HG02884 (cell line): ENCODE measurements around the gene MFSD11.
A peak's percentile ranks its signal among the peaks of the same experiment; 100 is the strongest.
"Not testable (repeated sequence)": the region's sequence is repeated elsewhere in the genome, so short reads cannot be mapped to it uniquely, and the experiment has no call there.

Source experiments
- ATAC-seq: cut with Tn5 transposase; IDR thresholded peaks from one replicate; pipeline ENCODE4 v1.9.1; 2021; ENCODE audit warnings: mild to moderate bottlenecking, moderate library complexity; ENCODE audit not compliant: unreplicated experiment

Gene MFSD11

DNA sequence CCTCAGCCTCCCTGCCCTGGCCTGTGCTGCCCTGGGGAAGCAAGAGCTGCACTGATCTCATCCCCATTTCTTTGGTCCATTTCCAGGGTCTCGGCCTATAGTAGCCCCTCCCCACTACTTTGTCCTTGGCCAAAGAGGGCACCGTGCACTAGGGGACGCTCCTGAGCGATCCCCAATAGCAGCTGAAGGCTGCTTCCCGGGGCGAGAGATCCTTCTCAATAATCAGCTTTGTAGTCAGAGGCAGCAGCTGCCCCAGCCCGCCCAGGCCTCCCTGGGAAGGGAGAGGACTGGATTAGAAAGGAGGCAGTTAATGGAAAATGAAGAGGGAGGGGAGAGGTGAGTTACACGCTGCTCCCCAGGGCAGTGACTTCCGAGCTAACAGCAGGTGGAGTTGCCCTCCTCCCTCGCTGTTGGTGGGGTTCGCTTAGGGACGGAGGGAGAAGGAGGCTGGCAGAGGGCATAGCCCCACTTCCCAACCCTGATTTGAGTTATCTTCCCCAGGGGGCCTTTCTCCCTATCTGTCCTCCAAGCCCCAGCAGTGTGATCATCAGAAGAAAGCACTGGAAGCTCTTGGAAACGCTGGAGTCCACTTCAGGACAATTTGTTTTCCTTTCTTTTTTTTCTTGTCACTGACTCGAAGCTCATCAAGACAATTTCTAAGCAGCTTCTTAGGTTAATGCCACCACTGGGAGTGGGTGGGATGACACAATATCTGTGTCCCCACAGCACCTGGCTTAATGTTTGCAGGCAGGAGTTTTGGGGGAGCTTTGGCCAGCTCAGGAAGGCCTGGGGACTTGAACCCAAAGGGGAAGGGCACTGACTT lies 29.7 kb upstream of the MFSD11 start:
- no peak for ATAC-seq

DNA sequence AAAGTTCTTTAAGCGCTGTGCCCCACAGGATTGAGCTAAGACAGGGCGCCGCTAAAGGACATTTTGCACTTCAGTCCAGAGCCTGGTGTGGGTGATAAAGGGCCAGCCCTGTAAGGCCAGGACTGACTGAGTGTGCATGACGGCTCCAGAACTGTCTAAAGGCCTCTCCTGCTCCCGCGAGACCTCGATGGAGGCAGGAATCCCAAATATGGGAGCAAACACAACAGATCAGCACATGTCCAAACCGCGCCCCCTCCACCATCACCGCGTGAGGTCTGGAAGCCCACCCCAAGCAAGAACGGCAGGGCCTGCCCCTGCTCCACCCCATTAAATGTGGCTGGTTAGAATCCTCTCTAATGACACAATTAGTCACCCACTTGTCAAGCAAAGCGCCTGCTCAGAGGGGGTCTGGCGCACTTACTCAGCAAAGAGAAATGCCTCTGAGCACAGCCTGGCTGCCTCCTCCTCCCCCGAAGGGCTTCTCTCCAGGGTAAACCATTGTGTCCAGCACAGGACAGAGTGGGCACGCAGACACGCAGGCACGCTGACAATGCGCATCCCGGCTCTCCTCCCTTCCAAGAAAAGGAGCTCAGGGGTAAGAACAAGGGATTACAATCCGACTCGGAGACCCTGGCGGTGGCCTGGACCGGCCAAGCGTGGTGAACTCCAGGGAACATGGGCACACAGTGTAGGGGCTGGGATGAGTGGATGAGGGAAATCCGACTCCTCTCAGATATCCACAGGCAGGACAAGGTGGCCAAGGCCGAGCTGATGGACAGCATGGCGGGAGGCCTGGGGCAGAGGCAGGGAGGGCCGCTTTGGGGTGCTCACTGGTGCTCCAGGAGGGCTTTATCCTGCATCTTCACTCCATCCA lies 28.6 kb upstream of the MFSD11 start:
- ATAC-seq, result no peak

DNA sequence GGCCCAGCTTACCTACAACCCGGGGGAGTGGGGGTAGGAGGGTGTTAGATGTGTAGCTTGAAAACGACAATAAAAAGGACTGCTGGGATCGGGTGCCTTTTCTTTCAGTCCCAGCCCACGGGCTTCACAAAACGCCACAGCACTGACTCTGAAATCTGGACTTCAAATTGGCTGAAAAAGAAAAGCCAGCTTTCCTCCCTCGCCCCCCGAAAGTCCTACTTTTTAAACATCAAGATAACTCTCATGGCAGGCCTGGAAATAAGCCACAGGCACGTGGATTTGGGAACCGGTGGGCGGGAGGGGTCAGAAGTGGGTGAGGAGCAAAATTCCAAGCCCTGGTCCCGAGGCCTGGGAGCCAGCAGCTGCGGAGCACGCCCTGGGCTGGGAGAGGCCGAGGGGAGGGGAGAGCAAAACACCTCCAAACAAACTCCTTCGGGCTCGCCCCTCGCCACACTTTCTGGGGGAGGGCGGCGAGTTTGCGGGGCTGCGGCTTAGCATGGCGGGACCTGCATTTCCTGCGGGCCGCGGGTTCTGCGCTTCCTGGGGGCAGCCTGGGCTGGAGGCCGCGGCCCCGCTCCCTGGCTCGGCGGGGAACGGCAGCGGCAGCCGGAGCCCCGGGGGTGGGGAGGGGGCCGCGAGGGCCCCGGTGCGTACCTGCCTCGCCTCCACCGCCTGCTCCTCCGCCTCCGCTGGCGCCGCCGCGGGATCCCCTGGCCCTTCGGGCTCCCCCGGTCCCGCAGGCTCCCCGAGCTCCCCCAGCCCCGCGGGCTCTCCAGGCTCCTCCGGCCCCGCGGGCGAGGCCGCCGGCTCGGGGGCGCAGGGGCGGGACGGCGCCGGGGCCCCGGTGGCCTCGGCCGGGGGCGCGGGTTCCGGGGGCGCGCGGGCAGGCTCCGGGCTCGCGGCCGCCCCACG lies 27.7 kb upstream of the MFSD11 start:
- not testable (repeated sequence) for ATAC-seq

DNA sequence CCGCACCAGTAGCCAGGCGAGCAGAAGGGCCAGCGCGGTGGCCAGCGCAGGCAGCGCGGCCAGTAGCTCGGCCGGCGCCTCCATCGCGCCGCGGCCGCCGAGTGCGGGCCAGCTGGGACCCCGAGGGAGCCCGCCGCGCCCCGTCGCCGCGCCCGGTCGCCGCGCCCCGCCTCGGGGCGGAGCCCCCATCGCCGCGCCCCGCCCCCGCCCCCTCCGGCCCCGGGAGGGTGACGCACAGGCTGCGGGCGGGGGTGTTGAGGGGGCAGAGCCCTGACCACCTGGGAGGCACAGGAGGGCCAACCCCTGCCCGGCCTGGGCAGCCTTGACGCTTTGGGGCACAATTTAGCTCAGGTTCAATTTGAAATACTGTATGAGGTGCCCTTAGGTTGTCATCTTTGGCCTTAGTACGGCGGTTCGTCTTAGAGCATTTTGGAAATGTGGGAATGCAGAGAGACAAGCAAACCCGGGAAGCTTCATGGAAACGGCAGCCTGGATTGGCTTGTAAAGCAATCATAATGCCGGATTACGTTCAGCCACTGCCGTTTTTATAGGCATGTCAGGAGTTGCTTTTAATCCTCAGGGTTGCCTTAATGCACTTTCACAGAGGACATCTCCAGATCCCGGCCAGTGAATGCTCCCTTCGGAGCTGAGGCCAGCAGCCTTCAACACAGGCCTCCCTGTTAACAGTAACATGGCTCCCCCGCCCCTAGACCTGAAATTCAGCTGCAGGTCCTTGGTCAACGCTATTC lies 26.9 kb upstream of the MFSD11 start, which contains the start of gene MXRA7:
Gene MXRA7 (minus strand): TSS at position 103 of the 749 bp plus-strand sequence. CDS start 19 bp downstream, at position 84.
- no peak for ATAC-seq

DNA sequence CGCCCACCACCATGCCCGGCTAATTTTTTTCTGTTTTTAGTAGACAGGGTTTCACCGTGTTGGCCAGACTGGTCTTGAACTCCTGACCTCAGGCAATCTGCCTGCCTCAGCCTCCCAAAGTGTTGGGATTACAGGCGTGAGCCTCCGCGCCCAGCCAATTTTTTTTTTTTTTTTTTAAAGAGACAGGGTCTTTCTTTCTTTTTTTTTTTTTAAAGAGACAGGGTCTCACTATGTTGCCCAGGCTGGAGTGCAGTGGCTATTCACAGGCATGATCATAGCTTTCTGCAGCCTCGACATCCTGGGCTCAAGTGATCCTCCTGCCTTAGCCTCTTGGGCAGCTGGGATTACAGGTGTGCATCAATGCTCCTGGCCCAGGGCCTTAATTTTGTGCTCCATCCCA lies 25.6 kb upstream of the MFSD11 start:
- ATAC-seq, result not testable (repeated sequence)

DNA sequence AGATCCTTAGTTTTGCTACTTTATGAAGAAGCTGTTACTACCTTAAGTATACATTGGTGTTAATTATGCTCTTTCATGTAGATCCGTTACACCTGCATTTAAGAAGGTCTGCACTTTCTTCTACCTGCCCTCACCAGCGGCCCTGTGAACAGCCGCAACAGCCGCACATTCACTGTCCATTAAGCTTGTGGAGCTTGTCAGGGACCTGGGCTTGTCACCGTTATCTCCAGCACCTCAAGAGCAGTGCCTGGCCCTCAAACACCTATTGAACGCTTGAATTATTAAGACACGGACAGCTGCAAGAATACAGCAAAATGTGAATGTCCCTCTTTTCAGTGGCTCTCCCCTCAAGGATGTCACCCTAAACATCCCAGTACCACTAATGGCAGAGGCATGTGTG lies 24.2 kb upstream of the MFSD11 start:
- no peak for ATAC-seq

DNA sequence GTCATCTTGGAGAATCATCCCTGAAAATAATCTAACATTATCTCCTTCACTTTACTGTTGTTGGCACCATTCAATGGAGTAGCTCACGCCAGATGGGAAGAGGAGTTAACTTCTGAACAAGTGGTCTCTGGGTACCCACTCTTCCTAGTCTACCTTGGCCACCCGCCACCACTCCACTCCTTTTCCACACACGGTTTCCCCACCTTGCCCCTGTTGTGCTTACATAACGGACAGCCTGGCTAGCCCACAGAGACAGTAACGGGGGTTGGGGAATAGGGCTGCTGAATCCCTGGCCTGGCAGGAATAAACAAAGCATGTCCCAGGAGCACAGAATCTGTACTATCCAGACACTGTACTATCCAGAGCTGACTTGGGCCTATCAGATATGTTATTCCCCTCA lies 23.6 kb upstream of the MFSD11 start:
- no peak for ATAC-seq

DNA sequence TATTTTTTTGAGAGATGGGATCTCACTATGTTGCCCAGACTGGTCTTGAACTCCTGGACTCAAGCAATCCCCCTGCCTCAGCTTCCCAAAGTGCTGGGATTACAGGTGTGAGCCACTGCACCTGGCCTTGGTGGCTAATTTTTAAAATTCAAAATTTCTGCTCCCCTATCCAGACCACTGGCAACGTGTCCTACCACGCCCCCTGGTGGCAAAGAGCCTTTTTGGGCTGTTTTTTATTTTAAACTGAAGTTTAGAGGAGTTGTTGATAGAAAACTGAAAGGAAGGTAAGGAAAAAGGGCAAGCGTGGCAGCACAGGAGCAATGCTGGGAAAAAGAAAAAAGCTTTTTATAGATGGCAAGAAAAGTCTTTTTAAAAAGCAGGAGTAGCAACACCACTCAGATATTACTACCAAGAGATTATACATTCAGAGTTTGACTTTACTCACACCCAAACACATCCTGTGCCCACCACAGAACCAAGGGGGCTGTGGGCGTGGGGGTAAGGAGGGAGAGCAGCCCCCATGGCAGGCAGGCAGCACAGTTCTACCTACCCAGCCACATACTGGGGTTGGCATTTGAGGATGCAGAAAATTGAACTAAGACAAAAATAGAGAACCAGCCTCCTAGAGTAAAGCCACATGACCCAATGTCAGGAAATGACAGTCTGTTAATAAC lies 23.0 kb upstream of the MFSD11 start:
- ATAC-seq, result no peak

DNA sequence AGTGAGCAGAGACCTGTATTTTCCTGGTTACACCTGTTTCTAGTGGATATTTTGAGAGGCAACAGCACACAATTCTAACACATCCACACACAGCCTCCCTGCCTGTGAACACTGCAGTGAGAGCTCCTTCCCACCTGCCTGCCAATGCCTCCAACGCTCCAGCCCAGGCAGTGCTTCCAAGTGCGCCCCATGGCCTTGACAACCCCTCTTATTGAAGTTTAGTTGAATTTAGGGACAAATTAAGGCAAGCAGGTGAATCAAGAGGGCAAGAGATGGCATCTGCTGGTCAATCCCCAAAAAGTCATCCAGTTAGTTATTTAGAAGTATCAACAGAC lies 22.5 kb upstream of the MFSD11 start:
- ATAC-seq, result no peak

DNA sequence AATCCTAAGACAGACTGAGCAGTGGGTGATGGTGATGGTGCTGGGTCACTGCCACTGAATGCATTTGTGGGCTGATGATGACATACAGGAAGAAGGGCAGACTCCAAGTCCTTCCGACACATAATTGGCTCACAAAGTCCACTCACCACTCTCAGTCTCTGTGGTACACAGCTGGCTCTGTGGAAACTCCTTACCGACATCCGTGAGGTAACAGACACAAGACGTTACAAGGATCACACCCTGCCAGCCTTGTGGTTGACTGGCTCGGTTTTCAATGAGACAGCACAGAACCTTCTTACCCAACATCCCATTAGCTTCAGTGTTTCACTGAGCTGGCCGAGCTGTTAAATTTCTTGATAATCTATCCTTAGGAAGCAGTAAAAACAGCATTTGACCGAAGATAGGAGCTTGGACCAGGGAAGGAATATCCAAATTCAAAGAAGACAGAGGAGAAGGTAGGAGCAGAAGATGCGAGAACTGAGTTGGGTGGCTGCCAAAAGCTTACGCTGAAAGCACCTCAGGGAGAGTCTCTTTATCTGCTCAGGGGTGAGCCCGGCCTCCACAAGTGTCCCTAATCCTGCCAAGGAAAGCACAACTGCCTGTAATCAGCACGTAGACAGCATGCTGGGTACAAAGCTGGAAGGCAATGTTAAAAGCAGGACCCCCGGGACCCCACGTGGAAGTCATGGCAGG lies 21.6 kb upstream of the MFSD11 start:
- no peak for ATAC-seq

DNA sequence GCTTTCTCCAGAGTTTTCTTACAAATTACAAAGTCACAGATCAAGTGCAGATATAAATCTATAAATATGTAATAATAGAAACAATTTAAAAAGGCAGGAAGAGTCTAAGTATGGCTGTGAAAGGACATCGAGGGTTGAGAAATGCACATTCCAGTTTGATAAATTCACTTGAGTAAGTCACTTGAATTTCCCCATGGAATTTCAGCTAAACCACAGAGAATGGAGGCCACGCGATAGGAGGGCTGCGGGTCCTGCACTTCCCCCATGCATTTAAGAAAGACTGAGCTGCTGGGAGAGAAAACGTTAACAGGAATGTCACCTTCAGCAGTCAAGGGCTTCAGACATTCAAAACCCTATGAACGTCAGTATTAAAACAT lies 21.1 kb upstream of the MFSD11 start:
- ATAC-seq, result no peak

DNA sequence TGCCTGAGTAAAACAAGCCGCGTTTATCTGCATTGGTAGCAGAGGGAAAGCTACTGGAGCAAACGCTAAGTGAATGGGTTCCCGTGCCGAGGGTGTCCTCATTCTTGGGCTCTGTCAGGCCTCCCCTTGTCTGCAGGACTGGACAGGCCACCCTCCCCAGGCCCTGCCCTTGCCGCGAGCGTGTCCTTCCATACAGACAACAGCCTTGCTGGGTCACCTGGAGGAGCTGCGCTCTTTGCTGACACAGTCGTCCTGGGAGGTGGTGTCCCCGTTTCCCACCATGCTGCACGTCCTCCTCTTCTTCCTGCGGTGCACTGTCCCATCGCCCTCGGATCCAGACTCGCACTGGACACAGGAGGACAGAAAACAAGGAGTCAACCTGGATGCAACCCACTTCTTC lies 19.4 kb upstream of the MFSD11 start:
- no peak for ATAC-seq

DNA sequence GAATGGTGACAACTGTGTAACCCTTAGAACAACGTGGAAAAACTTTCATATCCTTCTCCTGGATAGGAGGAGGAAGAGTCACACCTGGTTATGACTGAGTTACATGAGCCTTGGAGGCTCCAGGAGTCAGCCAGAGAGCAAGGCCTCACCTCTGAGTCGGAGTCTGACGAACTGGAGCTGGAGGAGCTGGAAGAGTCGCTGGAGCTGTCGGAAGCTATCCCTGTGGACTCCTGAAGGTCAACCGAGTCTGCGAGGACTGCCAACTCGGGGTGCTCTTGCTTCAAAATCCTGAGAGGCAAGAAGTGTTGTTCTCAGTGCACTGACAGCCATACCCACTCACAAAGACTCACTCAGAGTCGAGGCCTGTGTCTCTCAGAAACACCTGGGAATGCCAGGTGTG lies 17.7 kb upstream of the MFSD11 start:
- no peak for ATAC-seq

DNA sequence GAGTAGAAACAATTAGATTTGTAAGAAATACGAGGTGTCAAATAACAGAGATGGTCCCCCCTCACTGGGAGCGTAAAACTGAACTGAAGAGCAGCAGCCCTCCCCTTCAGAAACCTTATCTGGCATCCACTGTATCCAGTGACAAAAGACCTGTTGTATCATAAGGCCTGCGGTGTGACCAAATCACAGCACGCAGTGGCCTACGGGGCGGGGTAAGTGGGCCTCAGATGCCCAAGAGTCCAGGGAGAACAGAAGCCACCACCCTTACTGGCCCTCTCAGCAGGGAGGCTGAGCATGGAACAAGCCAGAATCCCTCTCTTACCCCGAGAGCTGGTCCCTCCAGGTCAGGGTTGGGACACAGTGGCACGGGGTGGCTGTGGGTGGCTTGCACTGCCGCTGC lies 17.0 kb upstream of the MFSD11 start:
- no peak for ATAC-seq

DNA sequence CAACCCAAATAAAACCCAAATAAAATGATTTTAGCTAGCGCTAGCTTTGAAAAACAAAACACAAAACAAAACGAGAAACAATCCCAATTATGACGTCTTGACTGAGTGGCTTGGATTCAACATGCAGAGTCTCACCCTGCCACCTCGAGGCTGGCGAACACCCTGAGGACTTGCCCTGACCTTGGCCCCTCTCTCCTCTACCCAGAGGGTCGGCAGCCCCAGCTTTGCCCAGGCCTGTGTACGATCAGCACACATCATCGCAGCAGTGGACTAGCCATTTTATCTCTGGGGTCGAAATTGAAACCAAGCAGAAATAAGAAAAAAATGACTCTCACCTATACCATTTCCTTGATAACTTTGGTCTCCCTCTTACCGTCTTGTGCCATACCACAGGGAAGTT lies 16.5 kb upstream of the MFSD11 start:
- ATAC-seq, result no peak

DNA sequence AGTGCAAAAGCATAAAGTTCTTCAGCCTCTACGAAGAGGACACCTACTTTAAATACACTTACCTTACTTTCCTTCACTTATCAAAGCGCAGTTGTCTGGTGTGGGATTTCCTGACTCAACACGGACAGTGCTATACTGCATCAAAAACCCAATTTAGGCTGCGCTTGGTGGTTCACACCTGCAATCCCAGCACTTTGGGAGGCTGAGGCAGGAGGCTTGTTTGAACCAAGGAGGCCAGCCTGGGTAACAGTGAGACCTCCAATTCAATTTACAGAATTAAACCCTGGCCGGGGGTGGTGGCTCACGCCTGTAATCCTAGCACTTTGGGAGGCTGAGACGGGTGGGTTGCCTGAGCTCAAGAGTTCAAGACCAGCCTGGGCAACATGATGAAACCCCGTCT lies 15.6 kb upstream of the MFSD11 start:
- ATAC-seq, result no peak

DNA sequence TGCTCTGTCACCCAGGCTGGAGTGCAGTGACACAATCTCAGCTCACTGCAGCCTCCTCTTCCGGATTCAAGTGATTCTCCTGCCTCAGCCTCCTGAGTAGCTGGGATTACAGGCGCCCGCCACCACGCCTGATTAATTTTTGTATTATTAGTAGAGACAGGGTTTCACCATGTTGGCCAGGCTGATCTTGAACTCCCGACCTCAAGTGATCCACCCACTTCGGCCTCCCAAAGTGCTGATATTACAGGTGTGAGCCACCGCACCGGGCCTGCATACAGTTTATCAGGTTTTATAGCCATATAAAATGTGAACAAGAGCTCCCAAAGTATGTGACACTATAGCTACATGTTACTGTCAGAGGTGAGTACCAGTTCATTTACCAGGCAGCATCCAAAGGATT lies 14.9 kb upstream of the MFSD11 start:
- ATAC-seq, result not testable (repeated sequence)

DNA sequence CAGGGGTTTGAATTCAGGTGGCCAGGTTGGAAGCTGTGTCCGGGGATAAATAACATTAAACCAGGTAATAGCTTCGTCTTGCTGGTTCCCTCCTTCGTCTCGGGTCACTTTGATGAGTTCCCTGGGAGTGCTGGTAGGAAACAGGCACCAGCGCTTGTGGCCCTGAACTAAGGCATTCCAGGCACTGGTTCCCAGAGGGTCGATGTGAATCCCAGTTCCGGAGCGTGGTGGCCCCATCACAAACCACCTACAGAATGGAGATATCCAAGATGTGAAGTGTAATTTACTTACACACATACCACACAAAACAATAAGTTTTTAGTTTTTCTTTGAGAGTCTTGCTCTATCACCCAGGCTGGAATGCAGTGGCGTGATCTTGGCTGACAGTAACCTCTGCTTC lies 14.1 kb upstream of the MFSD11 start:
- no peak for ATAC-seq

DNA sequence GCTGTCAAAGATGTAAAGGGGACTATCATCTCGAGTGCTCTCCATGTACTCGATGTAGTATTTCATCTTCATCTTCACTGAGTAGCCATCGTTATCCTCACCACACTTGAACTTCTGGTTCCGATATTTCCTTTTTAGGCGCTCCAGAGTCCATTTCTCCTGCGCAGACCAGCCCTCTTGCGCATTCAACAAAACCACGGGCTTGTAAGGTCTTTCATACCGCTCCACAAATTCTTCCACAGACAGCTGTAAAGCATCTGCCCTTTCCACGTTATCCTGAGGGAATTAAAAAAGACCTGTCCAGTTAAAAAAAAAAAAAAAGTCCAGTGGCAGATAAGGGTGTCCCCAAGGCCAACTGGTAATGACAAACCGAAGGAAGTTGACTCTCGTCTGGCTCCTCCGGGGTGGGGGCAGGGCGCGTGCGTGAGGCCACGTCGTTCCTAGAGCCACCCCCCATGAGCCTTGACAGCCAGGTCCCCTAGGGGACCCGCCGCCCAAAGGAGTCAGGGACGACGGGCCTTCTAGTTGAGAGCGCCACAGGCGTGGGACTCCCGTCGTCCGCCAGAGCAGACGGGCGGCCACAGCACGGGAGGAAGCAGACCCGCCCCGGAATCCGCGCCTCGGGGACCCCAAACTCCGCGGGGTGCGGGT lies 12.2 kb upstream of the MFSD11 start:
- ATAC-seq, result peak; percentile 15
